Activated CD8-positive, alpha-beta memory T cell treated with anti-CD3 and anti-CD28 coated beads for 4 hours (primary cell): ENCODE data around the gene CD300LG.
"Not testable (repeated sequence)": the region's sequence is repeated elsewhere in the genome, so short reads cannot be mapped to it uniquely, and the experiment has no call there.

Source experiments
- DNase-seq, 2 donors: peaks; one replicate each; pipeline ENCODE4 v3.0.0-alpha.2; 2020; ENCODE audit warnings: low read depth in 2 of 2

CD300LG gene

GRCh38 chr17:43878260-43879175 lies 31.5 kb downstream of the CD300LG start:
- peak; percentile 20 to 47 for DNase-seq

DNA sequence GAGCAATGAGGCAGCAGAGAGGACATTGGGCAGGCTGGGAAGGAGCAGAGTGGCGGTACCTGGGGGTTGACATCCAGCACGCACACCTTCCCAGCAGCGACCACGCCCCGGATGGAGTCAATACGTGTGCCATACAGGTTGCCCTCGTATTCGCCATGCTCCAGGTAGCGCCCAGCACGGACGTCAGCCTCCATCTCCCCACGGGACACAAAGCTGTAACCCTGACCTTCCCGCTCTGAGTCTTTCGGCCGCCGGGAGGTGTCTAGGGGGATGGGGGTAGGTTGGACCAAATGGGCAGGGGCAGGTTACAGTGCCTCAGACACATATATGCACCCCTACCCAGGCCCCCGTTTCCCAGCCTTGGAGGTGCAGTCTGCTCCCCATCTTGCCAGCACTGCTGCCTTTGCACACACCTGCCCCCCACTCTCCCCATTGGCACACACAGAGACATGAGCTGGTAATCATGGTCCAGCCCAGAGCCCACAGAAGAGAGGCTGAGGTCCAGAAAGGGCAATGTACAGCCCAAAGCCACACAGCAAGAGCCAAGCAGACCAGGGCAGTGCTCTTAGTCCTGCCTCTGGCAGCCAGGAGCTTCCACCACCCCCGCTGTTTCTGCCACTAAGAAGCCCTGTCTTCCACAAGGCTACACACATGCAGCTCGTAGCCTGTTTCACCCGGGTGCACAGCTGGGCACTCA lies 32.9 kb downstream of the CD300LG start:
- DNase-seq = no peak

- DNase-seq = no peak
These were observed 33.5 kb downstream of the CD300LG start for GRCh38 chr17:43880420-43880991.

DNA sequence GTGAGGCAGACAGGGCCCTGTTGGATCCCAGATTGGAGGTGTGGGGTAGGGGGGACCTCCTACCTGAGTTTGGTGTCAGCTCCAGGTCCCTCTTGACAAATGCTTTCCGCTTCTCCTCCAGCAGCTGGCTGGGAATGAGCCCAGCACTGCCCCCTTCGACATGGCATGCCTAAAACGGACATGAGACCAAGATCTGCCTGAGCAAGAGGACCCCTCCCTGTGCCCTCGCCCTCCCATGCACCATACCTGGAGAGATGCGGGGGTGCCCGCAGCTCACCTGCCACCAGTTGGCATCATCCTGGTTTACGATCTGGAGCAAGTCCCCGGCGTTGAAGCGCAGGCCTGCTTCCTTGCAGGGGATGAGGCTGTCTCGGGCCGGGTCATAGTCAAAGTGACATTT lies 34.2 kb downstream of the CD300LG start:
- no peak for DNase-seq

- DNase-seq = no peak
These were observed 35.0 kb downstream of the CD300LG start for GRCh38 chr17:43881758-43882505.

DNA sequence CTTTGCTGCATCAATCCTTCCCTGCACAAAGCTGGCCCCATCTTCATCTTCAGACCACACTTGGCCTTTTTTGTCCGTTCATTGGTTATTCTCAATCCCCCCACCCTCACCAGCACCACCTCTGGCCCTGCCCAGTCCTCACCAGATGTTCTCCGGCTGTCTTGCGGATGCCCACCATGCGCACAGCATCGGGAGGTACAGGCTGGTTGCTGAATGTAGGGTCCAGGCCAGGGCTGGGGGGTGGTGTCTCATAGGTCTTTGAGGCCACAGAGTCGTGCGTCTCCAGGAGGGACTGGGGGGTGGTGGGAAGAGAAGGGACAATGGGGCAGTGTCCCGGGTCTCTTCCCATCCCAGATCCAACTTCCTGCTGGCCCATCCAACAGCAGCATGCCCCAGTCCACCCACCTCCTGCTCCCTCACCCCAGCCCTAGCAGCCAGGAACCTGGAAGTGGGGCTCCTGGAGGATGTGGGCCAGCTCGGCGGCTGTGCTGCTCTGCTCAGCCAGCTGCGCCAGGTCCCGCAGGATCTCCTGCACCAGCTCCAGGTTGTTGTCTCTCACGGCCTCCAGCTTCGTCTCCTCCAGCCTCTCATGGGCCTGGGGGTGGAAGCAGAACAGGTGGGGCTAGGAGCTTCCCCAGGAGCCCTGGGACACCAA lies 35.9 kb downstream of the CD300LG start:
- no peak for DNase-seq

DNA sequence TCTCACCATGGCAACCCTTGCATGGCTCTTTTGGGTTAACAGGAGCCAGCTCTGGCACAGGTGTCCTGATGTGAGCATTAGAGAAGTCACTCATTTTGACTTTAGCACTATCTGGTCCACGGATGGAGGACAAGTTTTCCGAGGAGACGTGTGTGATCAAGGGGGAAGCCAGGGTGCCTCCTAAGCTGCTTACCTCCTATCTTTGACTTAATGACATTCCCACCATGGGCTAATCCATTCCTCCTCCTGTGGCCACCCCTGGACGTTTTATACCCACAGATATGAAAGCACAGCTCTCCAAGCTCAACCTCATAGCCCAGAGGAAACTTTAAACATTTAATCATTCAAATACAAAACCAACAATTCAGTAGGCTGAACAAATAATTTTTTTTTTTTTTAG lies 41.6 kb downstream of the CD300LG start:
- no peak for DNase-seq

GRCh38 chr17:43890240-43890639 lies 43.3 kb downstream of the CD300LG start:
- DNase-seq = no peak

GRCh38 chr17:43891851-43892646 lies 45.1 kb downstream of the CD300LG start:
- DNase-seq = no peak

GRCh38 chr17:43892647-43892952 lies 45.6 kb downstream of the CD300LG start:
- DNase-seq = no peak

DNA sequence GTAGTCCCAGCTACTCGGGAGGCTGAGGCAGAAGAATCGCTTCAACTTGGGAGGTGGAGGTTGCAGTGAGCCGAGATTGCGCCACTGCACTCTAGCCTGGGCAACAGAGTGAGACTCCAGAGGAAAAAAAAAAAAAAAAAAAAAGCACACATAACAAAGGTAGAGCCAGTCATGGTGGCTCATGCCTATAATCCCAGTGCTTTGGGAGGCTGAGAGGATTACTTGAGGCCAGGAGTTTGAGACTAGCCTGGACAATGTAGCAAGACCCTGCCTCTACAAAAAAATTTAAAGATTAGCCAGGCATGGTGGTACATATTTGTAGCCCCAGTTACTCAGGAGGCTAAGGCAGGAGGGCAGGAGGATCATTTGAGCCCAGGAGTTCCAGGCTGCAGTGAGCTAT lies 47.5 kb downstream of the CD300LG start:
- DNase-seq = not testable (repeated sequence)

GRCh38 chr17:43897831-43898230 lies 50.9 kb downstream of the CD300LG start:
- DNase-seq = no peak

GRCh38 chr17:43898446-43898845 lies 51.5 kb downstream of the CD300LG start:
- DNase-seq = no peak

DNA sequence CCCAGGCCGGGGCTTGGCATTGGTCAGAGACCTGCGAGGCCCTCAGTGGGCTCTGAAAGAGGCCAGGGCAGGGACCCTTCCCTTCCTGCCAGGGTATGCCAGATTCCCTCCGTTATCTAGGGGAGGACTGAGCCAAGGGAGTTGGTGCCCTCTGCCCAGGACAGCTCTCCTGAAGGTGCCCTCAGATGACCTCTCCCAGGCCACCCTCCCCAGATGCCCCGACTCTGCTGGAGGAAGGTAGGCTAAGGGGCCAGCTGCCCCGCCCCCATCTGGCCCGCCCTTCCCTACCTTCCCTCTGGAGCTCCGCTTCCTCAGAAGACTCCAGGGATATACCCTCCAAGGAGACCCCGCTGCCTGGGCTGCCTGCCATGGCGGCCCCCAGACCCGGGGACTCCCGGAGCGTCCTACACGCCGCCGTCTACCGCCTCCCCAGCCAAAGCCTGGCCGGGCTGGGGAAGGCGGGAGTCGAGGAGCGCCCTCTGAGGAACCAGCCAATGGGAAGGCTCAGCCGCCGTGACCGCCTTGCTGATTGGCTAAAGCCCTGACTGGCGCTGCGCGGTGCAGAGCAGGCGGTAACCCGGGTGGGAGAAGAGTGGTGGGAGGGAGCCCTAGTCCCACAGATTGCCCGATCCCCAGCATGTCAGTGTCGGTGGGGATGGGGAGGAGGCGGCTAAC lies 53.3 kb downstream of the CD300LG start:
- DNase-seq = peak; percentile 42 to 64

GRCh38 chr17:43900858-43901754 lies 54.1 kb downstream of the CD300LG start:
- no peak for DNase-seq

GRCh38 chr17:43901861-43902589 lies 55.0 kb downstream of the CD300LG start:
- DNase-seq = no peak

DNA sequence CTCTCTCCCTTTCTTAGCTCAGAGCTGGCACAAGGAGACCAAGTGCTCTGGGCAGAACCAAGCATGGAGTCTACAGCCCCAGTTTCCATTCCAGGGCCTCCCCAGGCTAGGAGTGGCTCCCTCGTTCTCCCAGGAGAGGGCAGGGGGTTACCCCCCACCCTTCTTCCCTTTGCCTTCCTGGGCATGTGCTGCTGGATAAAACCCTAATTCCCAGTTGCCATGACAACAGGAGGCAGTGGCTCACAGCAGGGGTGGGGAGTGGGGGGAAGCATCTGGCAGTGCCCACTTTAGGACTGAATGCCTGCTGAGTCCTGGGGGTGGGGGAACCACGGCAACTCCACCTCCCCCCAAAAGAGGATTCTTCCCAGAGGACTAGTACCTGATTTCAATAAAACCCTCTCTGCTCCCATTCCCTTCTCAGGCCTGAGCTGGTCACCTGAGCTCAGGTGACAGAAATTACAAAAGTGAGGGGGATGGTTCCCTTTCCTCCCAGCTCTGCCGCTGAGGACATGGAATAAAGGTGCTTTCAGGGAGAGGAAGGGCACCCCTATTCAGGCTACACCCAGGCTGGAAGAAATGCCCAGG lies 58.5 kb downstream of the CD300LG start:
- no peak for DNase-seq
